22Rv1 (cell line): ENCODE measurements around the gene GFPT2.

ENCODE experiments used
- H3K27ac ChIP-seq: fragments of 450-650 bp; 2 replicates; pipeline ENCODE4 v1.5.1; 2017
- CTCF ChIP-seq: fragments of 450-650 bp; IDR thresholded peaks from 2 replicates; pipeline ENCODE4 v1.5.1; 2017; ENCODE audit warnings: mild to moderate bottlenecking
- ZFX ChIP-seq: fragments of 450-650 bp; IDR thresholded peaks from 2 replicates; pipeline ENCODE4 v1.6.1; 2017; ENCODE audit warnings: antibody characterized with exemption, borderline replicate concordance

Gene GFPT2

GRCh38 chr5:180382926-180383325 lies 29.8 kb upstream of the GFPT2 start:
- no peak for TF ChIP-seq ZFX
- TF ChIP-seq CTCF, result no peak
- H3K27ac ChIP-seq, result no peak overlapping the region

- no peak for TF ChIP-seq CTCF
- no peak overlapping the region for H3K27ac ChIP-seq
Measured at GRCh38 chr5:180381851-180382480, 28.8 kb upstream of the GFPT2 start.

GRCh38 chr5:180381428-180381827 lies 28.3 kb upstream of the GFPT2 start:
- TF ChIP-seq ZFX (no peak), CTCF (no peak)
- H3K27ac ChIP-seq, result no peak overlapping the region

- no peak for TF ChIP-seq CTCF
- TF ChIP-seq ZFX, result no peak
- no peak overlapping the region for H3K27ac ChIP-seq
Measured at GRCh38 chr5:180380856-180381255, 27.7 kb upstream of the GFPT2 start.

GRCh38 chr5:180380441-180380840 lies 27.3 kb upstream of the GFPT2 start:
- TF ChIP-seq ZFX (no peak), CTCF (no peak)
- H3K27ac ChIP-seq, result no peak overlapping the region

GRCh38 chr5:180379355-180380070 lies 26.4 kb upstream of the GFPT2 start:
- no peak for TF ChIP-seq CTCF
- TF ChIP-seq ZFX, result no peak

GRCh38 chr5:180378438-180379344 lies 25.6 kb upstream of the GFPT2 start:
- no peak overlapping the region for H3K27ac ChIP-seq
- TF ChIP-seq CTCF (no peak), ZFX (no peak)

More at GRCh38 chr5:180379355-180380070, 26.4 kb upstream of the GFPT2 start:
- H3K27ac ChIP-seq, result no peak overlapping the region
